SIG-M5 (cell line): Measurements from ENCODE around the gene ZNF552.

Source experiments
- DNase-seq: peaks from one replicate; lab custom pipeline; 2025; lab: John Stamatoyannopoulos, UW

ZNF552 gene

DNA sequence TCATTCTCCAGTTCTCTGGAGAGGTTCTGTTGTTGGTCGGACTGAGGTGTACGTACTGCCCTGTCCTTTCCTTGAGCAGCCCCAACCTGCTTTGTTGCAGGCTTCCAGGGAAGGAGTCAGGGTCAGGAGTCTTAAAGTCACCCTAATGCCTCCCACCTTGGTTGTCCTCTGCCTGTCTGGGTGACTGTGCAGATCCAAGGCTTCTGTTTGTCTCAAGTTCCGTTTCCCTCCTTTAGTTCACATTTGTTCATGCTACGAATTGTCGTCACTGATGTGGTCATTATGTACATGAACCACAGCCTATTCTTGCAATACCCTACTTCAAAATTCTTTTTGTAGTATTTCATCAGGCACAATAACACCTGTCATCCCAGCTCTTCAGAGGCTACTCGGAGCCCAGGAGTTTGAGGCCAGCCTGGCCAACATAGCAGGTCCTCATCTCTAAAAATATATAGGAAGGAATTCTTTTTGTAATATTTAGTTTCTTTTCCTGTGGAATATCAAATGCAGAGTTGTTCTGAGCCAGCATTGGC is 37.9 kb downstream of the ZNF552 start:
- DNase-seq, result no peak

DNA sequence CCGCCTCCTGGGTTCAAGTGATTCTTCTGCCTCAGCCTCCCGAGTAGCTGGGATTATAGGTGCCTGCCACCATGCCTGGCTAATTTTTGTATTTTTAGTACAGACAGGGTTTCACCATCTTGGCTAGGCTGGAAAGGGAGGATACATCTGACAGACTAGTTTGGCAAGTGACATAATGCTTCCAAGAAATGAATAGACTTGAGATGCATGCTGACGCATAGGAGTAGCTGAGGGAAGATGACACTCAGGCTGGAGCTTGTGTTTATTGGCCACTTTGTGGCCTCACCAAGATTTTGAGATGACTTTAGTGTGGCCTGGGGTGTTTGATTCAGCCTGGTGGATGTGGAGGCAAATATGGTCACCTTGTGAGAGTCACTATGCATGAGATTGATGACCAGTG is 41.2 kb downstream of the ZNF552 start:
- DNase-seq, result no peak

DNA sequence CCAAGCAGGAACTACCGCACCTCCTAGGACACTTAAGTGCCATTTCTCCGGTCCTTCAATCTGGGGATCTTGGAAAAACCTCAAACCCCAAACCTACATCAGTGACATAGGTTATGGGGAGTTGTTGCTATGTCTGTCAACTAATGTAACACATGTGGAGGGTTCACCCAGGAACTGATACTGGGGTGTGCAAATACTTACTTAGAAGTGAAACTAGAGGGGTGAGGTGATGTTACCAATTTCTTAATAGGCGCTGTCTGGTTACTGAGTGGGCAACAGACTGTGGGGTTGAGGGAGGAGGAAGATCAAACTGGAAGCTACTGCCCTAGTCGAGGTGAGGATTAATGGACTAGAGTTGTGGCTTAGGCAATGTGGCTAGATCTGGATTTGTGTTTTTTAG is 43.3 kb downstream of the ZNF552 start:
- no peak for DNase-seq

DNA sequence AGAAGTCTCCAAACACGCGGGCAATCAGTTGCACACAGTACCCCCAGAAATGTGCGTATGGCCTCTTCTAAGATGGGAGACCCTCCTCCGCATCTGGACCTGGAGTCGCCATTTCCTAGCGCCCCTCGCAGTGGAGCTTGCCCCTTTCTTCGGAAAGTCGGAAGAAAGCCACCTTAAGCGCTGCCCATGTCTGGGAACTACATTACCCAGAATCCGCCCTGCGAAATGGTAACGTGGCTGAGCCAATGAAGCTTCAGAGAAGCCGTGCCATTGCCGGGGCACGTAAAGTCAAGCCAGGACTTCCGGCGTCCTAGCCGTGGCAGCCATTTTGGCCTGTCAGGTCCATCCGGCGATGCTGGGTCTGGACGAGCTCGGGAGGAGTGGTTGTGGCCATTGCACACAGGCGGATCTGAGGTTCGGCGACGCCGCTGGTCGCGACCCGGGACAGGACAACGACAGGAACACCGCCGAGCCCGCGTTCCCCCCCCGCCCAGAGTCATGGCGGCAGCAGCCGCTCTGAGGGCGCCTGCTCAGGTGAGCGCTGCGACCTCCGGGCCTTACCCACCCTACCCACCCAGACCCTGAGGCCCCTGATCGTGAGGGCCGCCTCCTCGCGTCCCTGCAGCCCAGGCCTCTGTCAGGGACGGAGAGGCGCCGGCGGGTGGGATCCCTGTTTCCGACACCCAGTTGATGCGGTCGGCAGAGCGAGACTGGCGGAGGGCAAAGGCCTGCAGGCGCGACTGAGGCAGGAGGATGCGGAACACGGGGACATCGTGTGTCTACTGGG is 45.2 kb downstream of the ZNF552 start, which contains the start of gene ZNF586:
Gene ZNF586, plus strand, starts transcription at position 332 of the 787 bp plus-strand sequence. Its CDS starts 167 bp downstream, at position 499.
- peak; percentile 10 for DNase-seq

DNA sequence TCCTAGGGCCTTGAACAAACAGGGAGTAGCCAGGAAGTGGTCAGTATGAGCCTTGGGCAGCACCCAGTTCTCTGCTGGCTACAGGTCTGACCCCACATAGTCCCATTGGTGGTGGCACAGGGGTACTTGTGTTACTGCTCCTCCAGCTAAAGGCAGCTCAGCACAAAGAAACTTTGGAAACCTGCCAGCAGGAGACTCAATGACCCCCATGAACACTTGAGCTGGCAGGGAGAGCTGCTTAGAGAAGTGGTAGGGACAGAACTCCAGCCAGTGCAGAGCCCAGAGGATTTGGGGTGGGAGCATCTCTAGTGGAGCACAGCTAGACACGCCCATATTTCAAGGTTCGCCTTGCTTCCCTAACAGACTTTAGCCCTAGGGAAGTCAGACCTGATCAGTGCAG is 55.6 kb downstream of the ZNF552 start:
- no peak for DNase-seq

DNA sequence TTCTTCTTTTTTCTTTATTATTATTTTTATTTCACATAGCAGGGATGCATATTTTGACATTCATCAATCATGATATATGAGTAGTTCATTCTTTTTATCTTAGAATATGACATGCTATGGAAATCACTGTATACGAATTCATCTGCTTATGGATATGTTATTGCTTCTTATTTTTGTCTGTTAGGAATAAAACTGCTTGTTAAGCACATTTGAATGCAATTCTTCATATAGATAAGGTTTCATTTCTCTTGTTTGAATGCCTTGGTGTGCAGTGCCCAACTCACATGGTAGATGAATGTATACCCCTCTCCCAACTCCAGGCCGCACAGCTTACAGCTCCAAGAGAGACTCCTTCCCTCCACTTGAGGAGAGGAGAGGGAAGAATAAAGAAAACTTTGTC is 56.8 kb downstream of the ZNF552 start:
- no peak for DNase-seq
